IMR-90 (cell line): ENCODE results near the gene SLC26A6. TPM values are rescaled to one million over a fixed set of nuclear protein-coding genes. Genes with fewer than 3 reads are reported as not detected.

Source experiments
- ATAC-seq: fragments of 200-7000 bp; cut with Tn5 transposase; 2 replicates; pipeline ENCODE4 v1.9.1; 2020; ENCODE audit warnings: low read depth, mild to moderate bottlenecking, moderate library complexity
- BruUV-seq: library from RNA; stranded (reverse); fragments of 400-500 nt; replicated peaks from 2 replicates; lab custom pipeline; 2021; lab: Mats Ljungman, UMichigan
- CTCF ChIA-PET: fragments of 300-600 bp; formaldehyde crosslinking; extraction: SDS; loops from one replicate; lab custom pipeline; 2021; ENCODE audit warnings: antibody characterized with exemption; lab: Yijun Ruan, JAX
- POLR2A ChIA-PET: fragments of 300-600 bp; sonication (Branson Sonifier 250); formaldehyde crosslinking; loops from one replicate; lab custom pipeline; 2022; ENCODE audit warnings: antibody characterized with exemption; ENCODE audit not compliant: unreplicated experiment; lab: Charles Lee
- DNase-seq: peaks from one replicate; pipeline ENCODE4 v3.0.0; 2013
- H2AFZ ChIP-seq: replicated peaks from 2 replicates; pipeline ENCODE3; 2013; ENCODE audit warnings: low read length, mild to moderate bottlenecking; ENCODE audit not compliant: poor library complexity
- H2AK5ac ChIP-seq: 2 replicates; pipeline ENCODE4 v1.6.1; 2013; ENCODE audit warnings: low read depth, low read length, inconsistent platforms
- H2AK9ac ChIP-seq: replicated peaks from 2 replicates; pipeline ENCODE3; 2013; ENCODE audit warnings: mild to moderate bottlenecking, low read depth, low read length, moderate library complexity; ENCODE audit not compliant: poor library complexity
- H2BK120ac ChIP-seq: 2 replicates; pipeline ENCODE4 v1.6.1; 2013; ENCODE audit warnings: low read depth, low read length, inconsistent platforms
- H2BK15ac ChIP-seq: 3 replicates; pipeline ENCODE4 v1.6.1; 2013; ENCODE audit warnings: low read depth, low read length, inconsistent platforms
- H2BK20ac ChIP-seq: 2 replicates; pipeline ENCODE4 v1.6.1; 2013; ENCODE audit warnings: low read depth, mild to moderate bottlenecking, inconsistent platforms, low read length, moderate library complexity
- H2BK5ac ChIP-seq: 2 replicates; pipeline ENCODE4 v1.6.1; 2013; ENCODE audit warnings: mild to moderate bottlenecking, low read depth, low read length, inconsistent platforms; ENCODE audit not compliant: poor library complexity, severe bottlenecking
- H3K14ac ChIP-seq: replicated peaks from 2 replicates; pipeline ENCODE4 v1.6.1; 2013; ENCODE audit warnings: low read depth, low read length, inconsistent platforms
- H3K18ac ChIP-seq: 2 replicates; pipeline ENCODE4 v1.6.1; 2013; ENCODE audit warnings: low read depth, low read length, control low read depth
- H3K23ac ChIP-seq: 2 replicates; pipeline ENCODE4 v1.6.1; 2013; ENCODE audit warnings: low read depth, low read length, inconsistent platforms
- H3K27ac ChIP-seq: 2 replicates; pipeline ENCODE4 v1.5.1; 2013; ENCODE audit warnings: mild to moderate bottlenecking, control low read depth, low read length; ENCODE audit not compliant: insufficient read depth
- H3K27me3 ChIP-seq: 2 replicates; pipeline ENCODE4 v1.6.1; 2013; ENCODE audit warnings: low read length; ENCODE audit not compliant: control insufficient read depth, insufficient read depth
- H3K36me3 ChIP-seq: 2 replicates; pipeline ENCODE4 v1.6.1; 2013; ENCODE audit warnings: low read length, mixed read lengths; ENCODE audit not compliant: control insufficient read depth, insufficient read depth
- H3K4ac ChIP-seq: 2 replicates; pipeline ENCODE4 v1.6.1; 2013; ENCODE audit warnings: low read depth, low read length, inconsistent platforms
- H3K4me1 ChIP-seq: 2 replicates; pipeline ENCODE4 v1.6.1; 2013; ENCODE audit warnings: low read length, mixed read lengths; ENCODE audit not compliant: control insufficient read depth, insufficient read depth
- H3K4me2 ChIP-seq: 2 replicates; pipeline ENCODE4 v1.6.1; 2013; ENCODE audit warnings: low read depth, mild to moderate bottlenecking, control low read depth, low read length, moderate library complexity
- H3K4me3 ChIP-seq: 2 replicates; pipeline ENCODE4 v1.5.1; 2013; ENCODE audit warnings: low read depth, mild to moderate bottlenecking, control low read depth, low read length, moderate library complexity; ENCODE audit not compliant: insufficient read depth
- H3K56ac ChIP-seq: 2 replicates; pipeline ENCODE4 v1.6.1; 2013; ENCODE audit warnings: low read length, inconsistent platforms; ENCODE audit not compliant: insufficient read depth; ENCODE audit errors: extremely low read depth
- H3K79me1 ChIP-seq, 2 experiments: 2 replicates each; pipeline ENCODE4 v1.6.1; 2013; ENCODE audit warnings: low read length in 2 of 2, inconsistent platforms in 1 of 2, low read depth in 1 of 2
- H3K9ac ChIP-seq: 2 replicates; pipeline ENCODE4 v1.6.1; 2013; ENCODE audit warnings: low read depth, low read length, control low read depth
- H3K9me1 ChIP-seq: 2 replicates; pipeline ENCODE4 v1.6.1; 2013; ENCODE audit warnings: low read length, inconsistent platforms; ENCODE audit not compliant: insufficient read depth
- H3K9me3 ChIP-seq: 2 replicates; pipeline ENCODE4 v1.6.1; 2013; ENCODE audit warnings: low read length; ENCODE audit not compliant: control insufficient read depth, insufficient read depth
- H4K20me1 ChIP-seq: 2 replicates; pipeline ENCODE4 v1.6.1; 2013; ENCODE audit warnings: low read length, inconsistent platforms; ENCODE audit not compliant: insufficient read depth
- H4K5ac ChIP-seq: 2 replicates; pipeline ENCODE4 v1.6.1; 2013; ENCODE audit warnings: mild to moderate bottlenecking, low read depth, low read length, control low read depth
- H4K8ac ChIP-seq, 2 experiments: 2 replicates each; pipeline ENCODE4 v1.6.1; 2013; ENCODE audit warnings: low read depth in 2 of 2, low read length in 2 of 2, control low read depth in 1 of 2, inconsistent platforms in 1 of 2
- H4K91ac ChIP-seq: 2 replicates; pipeline ENCODE4 v1.6.1; 2013; ENCODE audit warnings: low read depth, low read length, inconsistent platforms; ENCODE audit not compliant: insufficient read depth
- BHLHE40 ChIP-seq: fragments of 150-350 bp; IDR thresholded peaks from 2 replicates; pipeline ENCODE4 v1.6.1; 2016; ENCODE audit warnings: mild to moderate bottlenecking, low read depth, low read length
- CEBPB ChIP-seq: IDR thresholded peaks from 2 replicates; pipeline ENCODE4 v1.6.1; 2012; ENCODE audit warnings: low read depth, low read length, improper control_type of control experiment
- CHD1 ChIP-seq: IDR thresholded peaks from 2 replicates; pipeline ENCODE4 v1.6.1; 2012; ENCODE audit warnings: low read depth, low read length, improper control_type of control experiment
- MAZ ChIP-seq: IDR thresholded peaks from 2 replicates; pipeline ENCODE4 v1.6.1; 2012; ENCODE audit warnings: low read depth, mild to moderate bottlenecking, low read length, improper control_type of control experiment, moderate library complexity, borderline replicate concordance
- MXI1 ChIP-seq: IDR thresholded peaks from 2 replicates; pipeline ENCODE4 v1.6.1; 2012; ENCODE audit warnings: low read depth, mild to moderate bottlenecking, low read length, moderate library complexity, borderline replicate concordance
- NFE2L2 ChIP-seq: fragments of 150-350 bp; IDR thresholded peaks from 2 replicates; pipeline ENCODE4 v1.6.1; 2016; ENCODE audit warnings: low read depth, mild to moderate bottlenecking, low read length
- POLR2A ChIP-seq: IDR thresholded peaks from 2 replicates; pipeline ENCODE4 v1.6.1; 2012; ENCODE audit warnings: mild to moderate bottlenecking, low read depth, low read length
- RAD21 ChIP-seq: IDR thresholded peaks from 2 replicates; pipeline ENCODE4 v1.6.1; 2012; ENCODE audit warnings: low read length, improper control_type of control experiment
- RCOR1 ChIP-seq: IDR thresholded peaks from 2 replicates; pipeline ENCODE4 v1.6.1; 2012; ENCODE audit warnings: mild to moderate bottlenecking, low read length, improper control_type of control experiment; ENCODE audit not compliant: insufficient replicate concordance
- RFX5 ChIP-seq: IDR thresholded peaks from 2 replicates; pipeline ENCODE4 v1.8.0; 2012; ENCODE audit warnings: low read depth, mild to moderate bottlenecking, low read length, moderate library complexity
- SMC3 ChIP-seq: fragments of 150-350 bp; IDR thresholded peaks from 2 replicates; pipeline ENCODE4 v1.6.1; 2016; ENCODE audit warnings: low read depth, mild to moderate bottlenecking, antibody characterized with exemption, low read length, moderate library complexity
- WGBS, 2 experiments: methylation state at CpG; one replicate each; pipeline versions ENCODE4 v1.1.5 to v1.1.7; 2013; ENCODE audit warnings: missing lambda C conversion rate in 2 of 2; ENCODE audit not compliant: insufficient read length in 1 of 2; ENCODE audit errors: extremely low coverage in 2 of 2; 5-methylcytosine and 5-hydroxymethylcytosine counted together
- dilution Hi-C: fragments of 300-500 bp; cut with HindIII; formaldehyde crosslinking; loops from one replicate; pipeline ENCODE4 v1.14.3; 2018; ENCODE audit warnings: low sequenced_read_pairs; ENCODE audit not compliant: unreplicated experiment
- in situ Hi-C: fragments of 300-500 bp; cut with MboI; formaldehyde crosslinking; loops from 3 replicates; pipeline ENCODE4 v1.14.3; 2019; ENCODE audit warnings: low sequenced_read_pairs, inconsistent platforms, mixed read lengths
- intact Hi-C: fragments of 100-400 bp; cut with micrococcal nuclease; formaldehyde crosslinking; loops from 2 replicates; pipeline ENCODE4 v1.10.0; 2022
- polyA plus RNA-seq, 3 experiments: library from polyadenylated mRNA; depleted of rRNA; stranded (reverse); fragments of >200 nt; gene quantifications; 2 replicates each; pipeline ENCODE4 v1.2.3, GENCODE V29; 2012; ENCODE audit warnings: low replicate concordance in 1 of 3
- total RNA-seq: library from RNA; depleted of rRNA; stranded (reverse); fragments of >200 nt; gene quantifications from 2 replicates; pipeline ENCODE4 v1.2.3, GENCODE V29; 2012
- TF ChIP-seq, protein P1 (sequence below): fragments of 150-350 bp; IDR thresholded peaks from 2 replicates; pipeline ENCODE4 v1.6.1; 2016; ENCODE audit warnings: low read depth, mild to moderate bottlenecking, low read length, moderate library complexity, borderline replicate concordance
- TF ChIP-seq, protein P2 (sequence below): conservative IDR thresholded peaks from 2 replicates; pipeline ENCODE4 v1.5.1; 2012; ENCODE audit warnings: mild to moderate bottlenecking, low read depth, low read length, improper control_type of control experiment
- TF ChIP-seq, protein P3 (sequence below): fragments of 150-350 bp; IDR thresholded peaks from 2 replicates; pipeline ENCODE4 v1.6.1; 2017; ENCODE audit warnings: mild to moderate bottlenecking, antibody characterized with exemption, low read length, low read depth

The SLC26A6 gene
- total and polyA plus RNA-seq, 2 of the 4 experiments (the other 2 are of a cell fraction), result 11.8 to 34.3 TPM

DNA sequence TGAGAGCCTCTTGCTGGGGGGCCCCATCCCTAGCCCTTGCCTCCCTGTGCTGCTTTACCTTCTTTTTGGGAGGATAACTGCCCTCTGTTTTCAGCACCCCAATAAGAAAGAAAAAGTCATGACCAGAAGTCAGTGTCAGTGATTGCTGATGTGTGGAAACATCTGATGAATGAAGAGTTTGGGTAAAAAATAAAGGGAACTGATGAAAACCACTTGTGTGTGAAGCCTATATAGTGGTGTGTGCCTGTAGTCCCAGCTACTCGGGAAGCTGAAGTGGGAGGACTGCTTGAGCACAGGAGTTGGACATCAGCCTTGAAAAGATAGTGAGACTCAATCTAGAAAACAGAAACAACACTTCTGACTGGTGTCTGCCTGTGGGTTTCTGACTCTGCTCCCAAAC is 37.3 kb upstream of the SLC26A6 start:
- Histone ChIP-seq H4K91ac (no peak overlapping the region), H3K9me1 (peaks cover 6% of the 10 kb centered on the region; the same call in 1 of the 2 replicates), H2BK20ac (no peak overlapping the region), H2BK120ac (no peak overlapping the region), H4K5ac (no peak overlapping the region), H3K56ac (no peak overlapping the region), H3K4me1 (peaks cover 1% of the 10 kb centered on the region; the same call in 1 of the 2 replicates), H3K9ac (no peak overlapping the region), H2BK15ac (no peak overlapping the region), H3K4ac (no peak overlapping the region), H3K27me3 (no peaks in the 10 kb centered on the region), H4K8ac (no peak overlapping the region), H3K27ac (no peak overlapping the region), H3K4me2 (no peak overlapping the region), H3K4me3 (no peak overlapping the region), H2AFZ (no peak overlapping the region), H3K9me3 (no peaks in the 10 kb centered on the region), H2AK5ac (no peak overlapping the region), H3K79me1 (0 out of 4 replicates have a peak, but pooled peaks cover 0 to 5% of the 10 kb centered on the region in 2 experiments), H3K14ac (no peak overlapping the region), H4K20me1 (peaks cover 3% of the 10 kb centered on the region; the same call in 1 of the 2 replicates), H2BK5ac (no peak overlapping the region), H3K18ac (no peak overlapping the region), H3K36me3 (peaks cover 39% of the 10 kb centered on the region), H3K23ac (no peak overlapping the region), H2AK9ac (no peak overlapping the region)
- POLR2A ChIA-PET, result no interaction called here
- dilution Hi-C loops, result no loop called here
- ATAC-seq, result no peak
- in situ Hi-C loops, result no loop called here
- TF ChIP-seq NFE2L2 (no peak), MAZ (no peak), CHD1 (no peak), RFX5 (no peak), MXI1 (no peak), CEBPB (no peak), BHLHE40 (no peak), RCOR1 (no peak), RAD21 (no peak), SMC3 (no peak), POLR2A (no peak)
- TF ChIP-seq, protein P1, sequence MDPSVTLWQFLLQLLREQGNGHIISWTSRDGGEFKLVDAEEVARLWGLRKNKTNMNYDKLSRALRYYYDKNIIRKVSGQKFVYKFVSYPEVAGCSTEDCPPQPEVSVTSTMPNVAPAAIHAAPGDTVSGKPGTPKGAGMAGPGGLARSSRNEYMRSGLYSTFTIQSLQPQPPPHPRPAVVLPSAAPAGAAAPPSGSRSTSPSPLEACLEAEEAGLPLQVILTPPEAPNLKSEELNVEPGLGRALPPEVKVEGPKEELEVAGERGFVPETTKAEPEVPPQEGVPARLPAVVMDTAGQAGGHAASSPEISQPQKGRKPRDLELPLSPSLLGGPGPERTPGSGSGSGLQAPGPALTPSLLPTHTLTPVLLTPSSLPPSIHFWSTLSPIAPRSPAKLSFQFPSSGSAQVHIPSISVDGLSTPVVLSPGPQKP, result no peak
- TF ChIP-seq, protein P2, sequence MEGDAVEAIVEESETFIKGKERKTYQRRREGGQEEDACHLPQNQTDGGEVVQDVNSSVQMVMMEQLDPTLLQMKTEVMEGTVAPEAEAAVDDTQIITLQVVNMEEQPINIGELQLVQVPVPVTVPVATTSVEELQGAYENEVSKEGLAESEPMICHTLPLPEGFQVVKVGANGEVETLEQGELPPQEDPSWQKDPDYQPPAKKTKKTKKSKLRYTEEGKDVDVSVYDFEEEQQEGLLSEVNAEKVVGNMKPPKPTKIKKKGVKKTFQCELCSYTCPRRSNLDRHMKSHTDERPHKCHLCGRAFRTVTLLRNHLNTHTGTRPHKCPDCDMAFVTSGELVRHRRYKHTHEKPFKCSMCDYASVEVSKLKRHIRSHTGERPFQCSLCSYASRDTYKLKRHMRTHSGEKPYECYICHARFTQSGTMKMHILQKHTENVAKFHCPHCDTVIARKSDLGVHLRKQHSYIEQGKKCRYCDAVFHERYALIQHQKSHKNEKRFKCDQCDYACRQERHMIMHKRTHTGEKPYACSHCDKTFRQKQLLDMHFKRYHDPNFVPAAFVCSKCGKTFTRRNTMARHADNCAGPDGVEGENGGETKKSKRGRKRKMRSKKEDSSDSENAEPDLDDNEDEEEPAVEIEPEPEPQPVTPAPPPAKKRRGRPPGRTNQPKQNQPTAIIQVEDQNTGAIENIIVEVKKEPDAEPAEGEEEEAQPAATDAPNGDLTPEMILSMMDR, result no peak
- TF ChIP-seq, protein P3, sequence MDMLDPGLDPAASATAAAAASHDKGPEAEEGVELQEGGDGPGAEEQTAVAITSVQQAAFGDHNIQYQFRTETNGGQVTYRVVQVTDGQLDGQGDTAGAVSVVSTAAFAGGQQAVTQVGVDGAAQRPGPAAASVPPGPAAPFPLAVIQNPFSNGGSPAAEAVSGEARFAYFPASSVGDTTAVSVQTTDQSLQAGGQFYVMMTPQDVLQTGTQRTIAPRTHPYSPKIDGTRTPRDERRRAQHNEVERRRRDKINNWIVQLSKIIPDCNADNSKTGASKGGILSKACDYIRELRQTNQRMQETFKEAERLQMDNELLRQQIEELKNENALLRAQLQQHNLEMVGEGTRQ, result no peak
- no CpG with 5 or more reads among the region's 1 CpG for WGBS, 2 experiments
- intact Hi-C loops, result no loop called here
- BruUV-seq, result no TSS peak
- CTCF ChIA-PET, result interaction anchor here (0.6 kb wide), 1 partner anchor 571 kb away, joined by 3 read pairs; no protein-coding TSS in a partner anchor
- DNase-seq, result no peak
